Type B pancreatic cell (in vitro differentiated cells): ENCODE results near the gene MGAT5. TPM values are rescaled to one million over a fixed set of nuclear protein-coding genes. Genes with fewer than 3 reads are reported as not detected.

ENCODE experiments used
- DNase-seq: peaks from one replicate; pipeline ENCODE4 v3.0.0; 2021; ENCODE audit warnings: mixed read lengths; ENCODE audit not compliant: unreplicated experiment; ENCODE audit errors: extremely low spot score
- H3K27ac Mint-ChIP-seq: 2 replicates; pipeline ENCODE4 v1.8.0; 2021; ENCODE audit warnings: mild to moderate bottlenecking, mixed read lengths
- H3K27me3 Mint-ChIP-seq: 2 replicates; pipeline ENCODE4 v1.8.0; 2021; ENCODE audit warnings: mixed read lengths
- H3K36me3 Mint-ChIP-seq: 2 replicates; pipeline ENCODE4 v1.8.0; 2021; ENCODE audit warnings: mixed read lengths
- H3K4me1 Mint-ChIP-seq: one replicate; pipeline ENCODE4 v1.8.0; 2021; ENCODE audit warnings: mixed read lengths; ENCODE audit not compliant: unreplicated experiment
- H3K4me3 Mint-ChIP-seq: 2 replicates; pipeline ENCODE4 v1.8.0; 2021; ENCODE audit warnings: mild to moderate bottlenecking, mixed read lengths
- H3K9me3 Mint-ChIP-seq: 2 replicates; pipeline ENCODE4 v1.8.0; 2021; ENCODE audit warnings: mixed read lengths
- total RNA-seq: library from RNA; stranded (reverse); gene quantifications from 2 replicates; pipeline ENCODE4 v1.2.1, GENCODE V29; 2021; ENCODE audit warnings: low replicate concordance
- TF ChIP-seq, protein P1 (sequence below): fragments of 200-600 bp; sonication (generic); conservative IDR thresholded peaks from 2 replicates; pipeline ENCODE4 v1.5.0; 2021; ENCODE audit warnings: antibody characterized with exemption, mild to moderate bottlenecking

The MGAT5 gene
- total RNA-seq, 1 donor from 2014 or later: 37.2 TPM

- DNase-seq: no peak
- Mint-ChIP-seq H3K4me3 (no peak overlapping the region), H3K27me3 (no peaks in the 10 kb centered on the region), H3K27ac (no peak overlapping the region), H3K36me3 (peaks cover 7% of the 10 kb centered on the region), H3K4me1 (peaks cover 8% of the 10 kb centered on the region), H3K9me3 (no peaks in the 10 kb centered on the region)
- TF ChIP-seq, protein P1, sequence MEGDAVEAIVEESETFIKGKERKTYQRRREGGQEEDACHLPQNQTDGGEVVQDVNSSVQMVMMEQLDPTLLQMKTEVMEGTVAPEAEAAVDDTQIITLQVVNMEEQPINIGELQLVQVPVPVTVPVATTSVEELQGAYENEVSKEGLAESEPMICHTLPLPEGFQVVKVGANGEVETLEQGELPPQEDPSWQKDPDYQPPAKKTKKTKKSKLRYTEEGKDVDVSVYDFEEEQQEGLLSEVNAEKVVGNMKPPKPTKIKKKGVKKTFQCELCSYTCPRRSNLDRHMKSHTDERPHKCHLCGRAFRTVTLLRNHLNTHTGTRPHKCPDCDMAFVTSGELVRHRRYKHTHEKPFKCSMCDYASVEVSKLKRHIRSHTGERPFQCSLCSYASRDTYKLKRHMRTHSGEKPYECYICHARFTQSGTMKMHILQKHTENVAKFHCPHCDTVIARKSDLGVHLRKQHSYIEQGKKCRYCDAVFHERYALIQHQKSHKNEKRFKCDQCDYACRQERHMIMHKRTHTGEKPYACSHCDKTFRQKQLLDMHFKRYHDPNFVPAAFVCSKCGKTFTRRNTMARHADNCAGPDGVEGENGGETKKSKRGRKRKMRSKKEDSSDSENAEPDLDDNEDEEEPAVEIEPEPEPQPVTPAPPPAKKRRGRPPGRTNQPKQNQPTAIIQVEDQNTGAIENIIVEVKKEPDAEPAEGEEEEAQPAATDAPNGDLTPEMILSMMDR: no peak
These were observed 71.8 kb downstream of the MGAT5 start for GRCh38 chr2:134325696-134326095.

- peaks cover 8% of the 10 kb centered on the region for H3K4me1 Mint-ChIP-seq
- no peak for DNase-seq
- peaks cover 10% of the 10 kb centered on the region for H3K36me3 Mint-ChIP-seq
- H3K9me3 Mint-ChIP-seq: peaks cover 7% of the 10 kb centered on the region
- H3K4me3 Mint-ChIP-seq: no peak overlapping the region
- TF ChIP-seq, protein P1: no peak
- H3K27me3 Mint-ChIP-seq: no peaks in the 10 kb centered on the region
- H3K27ac Mint-ChIP-seq: no peak overlapping the region
These were observed 73.5 kb downstream of the MGAT5 start for GRCh38 chr2:134327367-134327766.

- TF ChIP-seq, protein P1: no peak
These were observed 77.2 kb downstream of the MGAT5 start for GRCh38 chr2:134331081-134331480.

DNA sequence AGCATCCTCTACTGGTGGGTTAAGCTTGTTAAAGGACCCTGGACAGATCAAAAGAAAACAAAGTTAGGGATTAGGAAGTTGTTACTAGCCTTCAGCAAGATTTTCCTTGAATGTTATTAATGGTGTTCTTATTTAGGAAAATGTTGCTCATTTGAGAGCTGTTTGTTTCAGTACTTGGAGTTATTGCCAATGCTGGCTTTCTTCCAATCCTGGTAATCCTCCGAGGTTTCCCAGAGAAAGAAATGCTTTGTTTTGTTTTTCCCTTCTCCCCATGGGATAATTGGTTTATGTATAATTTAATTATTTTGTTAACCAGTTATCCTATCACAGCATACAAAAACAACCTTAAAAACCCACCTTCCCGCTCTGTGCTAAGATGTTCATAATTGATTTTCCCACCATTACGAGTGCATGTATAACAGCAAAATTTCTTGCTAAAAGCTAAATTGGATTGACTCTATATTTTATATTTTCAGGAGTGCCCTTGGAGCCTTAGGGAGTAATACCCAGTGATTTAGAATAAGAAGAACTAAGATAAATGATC lies 79.8 kb downstream of the MGAT5 start:
- DNase-seq: no peak
- Mint-ChIP-seq H3K36me3 (peaks cover 6% of the 10 kb centered on the region), H3K27me3 (no peaks in the 10 kb centered on the region), H3K4me1 (no peaks in the 10 kb centered on the region), H3K4me3 (no peak overlapping the region), H3K27ac (no peak overlapping the region), H3K9me3 (peaks cover 7% of the 10 kb centered on the region)
- TF ChIP-seq, protein P1: no peak

More at GRCh38 chr2:134331081-134331480, 77.2 kb downstream of the MGAT5 start:
- no peak for DNase-seq
- Mint-ChIP-seq H3K27ac (no peak overlapping the region), H3K27me3 (no peaks in the 10 kb centered on the region), H3K9me3 (peaks cover 7% of the 10 kb centered on the region), H3K4me3 (no peak overlapping the region), H3K4me1 (no peaks in the 10 kb centered on the region), H3K36me3 (peaks cover 10% of the 10 kb centered on the region)

- TF ChIP-seq, protein P1: no peak
- Mint-ChIP-seq H3K27me3 (no peaks in the 10 kb centered on the region), H3K4me1 (no peaks in the 10 kb centered on the region), H3K27ac (no peak overlapping the region), H3K4me3 (no peak overlapping the region), H3K36me3 (peaks cover 6% of the 10 kb centered on the region), H3K9me3 (peaks cover 7% of the 10 kb centered on the region)
- DNase-seq: no peak
These were observed 80.9 kb downstream of the MGAT5 start for GRCh38 chr2:134334542-134335353.
